ENCODE results near the gene LYPD5.

Gene LYPD5

GRCh38 chr19:43797556-43797955 lies 4.7 kb downstream of the LYPD5 start:
- TF ChIP-seq, protein P1, sequence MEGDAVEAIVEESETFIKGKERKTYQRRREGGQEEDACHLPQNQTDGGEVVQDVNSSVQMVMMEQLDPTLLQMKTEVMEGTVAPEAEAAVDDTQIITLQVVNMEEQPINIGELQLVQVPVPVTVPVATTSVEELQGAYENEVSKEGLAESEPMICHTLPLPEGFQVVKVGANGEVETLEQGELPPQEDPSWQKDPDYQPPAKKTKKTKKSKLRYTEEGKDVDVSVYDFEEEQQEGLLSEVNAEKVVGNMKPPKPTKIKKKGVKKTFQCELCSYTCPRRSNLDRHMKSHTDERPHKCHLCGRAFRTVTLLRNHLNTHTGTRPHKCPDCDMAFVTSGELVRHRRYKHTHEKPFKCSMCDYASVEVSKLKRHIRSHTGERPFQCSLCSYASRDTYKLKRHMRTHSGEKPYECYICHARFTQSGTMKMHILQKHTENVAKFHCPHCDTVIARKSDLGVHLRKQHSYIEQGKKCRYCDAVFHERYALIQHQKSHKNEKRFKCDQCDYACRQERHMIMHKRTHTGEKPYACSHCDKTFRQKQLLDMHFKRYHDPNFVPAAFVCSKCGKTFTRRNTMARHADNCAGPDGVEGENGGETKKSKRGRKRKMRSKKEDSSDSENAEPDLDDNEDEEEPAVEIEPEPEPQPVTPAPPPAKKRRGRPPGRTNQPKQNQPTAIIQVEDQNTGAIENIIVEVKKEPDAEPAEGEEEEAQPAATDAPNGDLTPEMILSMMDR (IDR thresholded peaks at IDR 0.05), result no peak

- TF ChIP-seq, protein P1 (IDR thresholded peaks at IDR 0.05), result no peak
Observed at GRCh38 chr19:43797118-43797517, 5.1 kb downstream of the LYPD5 start.

DNA sequence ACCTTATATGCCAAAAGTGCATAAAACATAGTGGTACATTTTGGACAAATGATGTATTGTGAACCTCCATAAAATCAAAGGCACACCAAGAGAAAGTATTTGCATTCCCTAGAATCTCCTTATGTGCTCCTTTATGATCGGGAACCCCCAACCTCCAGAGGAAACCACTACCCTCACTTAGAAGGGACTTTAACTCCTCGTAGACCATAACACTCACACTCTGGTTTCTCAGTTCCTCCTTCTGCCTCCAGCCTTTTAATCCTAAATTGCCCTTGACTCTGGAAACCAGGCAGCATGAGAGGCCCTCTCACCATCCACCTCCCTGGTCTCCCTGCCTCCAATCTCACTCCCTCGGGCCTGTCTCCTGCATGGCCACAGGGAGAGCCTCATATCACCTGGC lies 11.7 kb downstream of the LYPD5 start:
- TF ChIP-seq, protein P1 (IDR thresholded peaks at IDR 0.05), result no peak

- TF ChIP-seq, protein P1 (IDR thresholded peaks at IDR 0.05), result no peak
Observed at GRCh38 chr19:43789029-43789428, 13.2 kb downstream of the LYPD5 start.

DNA sequence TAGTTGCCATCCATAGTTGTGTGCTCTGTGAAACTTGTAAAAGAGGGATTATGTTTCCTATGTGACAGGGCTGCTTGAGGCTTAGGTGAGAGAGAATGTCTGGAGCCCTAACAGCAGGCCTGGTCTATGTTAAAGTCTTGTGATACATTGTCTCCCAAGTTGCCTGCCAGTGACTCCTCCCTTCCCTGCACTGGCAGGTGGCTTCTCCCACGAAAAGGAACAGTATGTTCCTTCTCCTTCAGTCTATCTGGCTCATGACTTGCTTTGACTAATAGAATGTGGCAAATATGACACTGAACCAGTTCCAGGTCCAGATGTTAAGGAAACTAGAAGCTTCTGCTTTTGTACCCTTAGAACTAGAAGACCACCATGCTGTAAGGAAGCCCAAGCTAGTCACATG lies 15.6 kb downstream of the LYPD5 start:
- TF ChIP-seq, protein P1 (IDR thresholded peaks at IDR 0.05), result no peak

GRCh38 chr19:43784981-43785808 lies 17.1 kb downstream of the LYPD5 start:
- TF ChIP-seq, protein P1 (IDR thresholded peaks at IDR 0.05), result peak; percentile 75

DNA sequence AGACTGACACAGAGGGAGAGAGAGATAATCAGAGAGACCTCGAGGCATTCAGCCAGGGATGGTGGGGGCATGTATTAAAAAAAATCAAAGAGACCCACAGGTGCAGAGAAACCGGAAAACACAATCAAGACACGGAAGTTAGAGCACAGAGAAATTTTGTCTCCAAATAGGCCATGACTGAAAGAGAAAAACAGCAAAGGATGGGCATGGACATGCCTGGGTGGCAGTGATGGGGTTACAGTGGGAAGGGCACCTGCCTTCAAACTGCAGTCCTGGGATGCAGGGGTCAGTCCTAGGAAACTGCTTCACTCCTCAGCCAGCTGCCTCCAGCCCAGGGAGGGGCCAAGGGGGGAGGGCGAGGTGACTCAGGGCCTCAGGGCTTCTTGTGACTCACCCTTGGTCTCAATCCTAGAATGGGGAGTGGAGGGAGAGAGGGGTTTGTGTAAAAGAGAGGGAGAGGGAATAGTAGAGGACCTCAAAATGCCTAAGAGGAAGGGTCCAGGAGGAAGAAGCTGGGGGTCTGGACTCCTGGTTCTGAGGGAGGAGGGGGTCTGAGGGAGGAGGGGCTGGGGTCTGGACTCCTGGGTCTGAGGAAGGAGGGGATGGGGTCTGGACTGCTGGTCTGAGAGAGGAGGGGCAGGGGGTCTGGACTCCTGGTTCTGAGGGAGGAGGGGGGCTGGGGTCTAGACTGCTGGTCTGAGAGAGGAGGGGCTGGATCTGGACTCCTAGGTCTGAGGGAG lies 17.8 kb downstream of the LYPD5 start:
- TF ChIP-seq, protein P1 (IDR thresholded peaks at IDR 0.05), result no peak

All from LNCAP (cell line).